C4-2B (cell line): Measurements from ENCODE around the gene CD47.

ENCODE experiments used
- H3K27ac ChIP-seq: fragments of 450-650 bp; 2 replicates; pipeline ENCODE4 v1.5.1; 2017
- ZFX ChIP-seq: fragments of 450-650 bp; IDR thresholded peaks from 2 replicates; pipeline ENCODE4 v1.6.1; 2017
- TF ChIP-seq, protein P1 (sequence below): fragments of 450-650 bp; conservative IDR thresholded peaks from 2 replicates; pipeline ENCODE4 v1.5.1; 2017; ENCODE audit warnings: mild to moderate bottlenecking

Gene CD47

DNA sequence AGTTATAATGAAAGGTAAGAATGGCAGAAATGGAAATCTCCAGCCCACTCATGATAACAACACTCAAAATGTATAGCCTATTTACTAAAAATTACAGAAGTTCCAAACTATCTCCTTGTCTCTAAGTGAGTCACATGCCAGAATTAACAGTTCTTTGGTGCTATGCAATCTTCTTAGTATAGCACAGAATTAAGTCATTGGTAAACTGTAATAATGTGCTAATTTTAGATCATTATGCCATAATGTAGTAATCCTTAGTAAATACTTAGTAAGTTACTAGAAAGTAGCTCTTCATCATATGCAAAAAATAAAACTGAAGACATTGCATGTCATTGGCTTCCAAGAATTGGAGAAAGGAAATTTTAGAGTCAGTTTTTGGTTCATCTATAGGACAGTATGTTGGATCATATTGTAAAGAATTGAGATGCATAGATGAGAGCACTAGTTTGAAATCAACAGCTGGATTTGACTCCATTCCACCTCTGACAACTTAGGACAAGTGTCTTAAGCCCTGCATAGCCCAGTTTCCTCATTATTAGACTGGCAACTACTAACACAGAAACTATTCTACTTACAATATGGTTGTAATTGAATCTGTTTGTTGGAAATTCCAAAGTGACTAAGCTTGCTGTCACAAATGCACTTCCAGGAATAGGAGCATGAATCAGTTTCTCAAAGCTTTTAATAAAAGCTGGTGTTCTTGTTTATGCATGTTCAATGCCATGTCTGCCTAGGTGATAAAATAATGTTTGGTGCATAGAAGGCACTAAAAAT lies 40.1 kb upstream of the CD47 start:
- no peak overlapping the region for H3K27ac ChIP-seq
- TF ChIP-seq ZFX = no peak
- TF ChIP-seq, protein P1, sequence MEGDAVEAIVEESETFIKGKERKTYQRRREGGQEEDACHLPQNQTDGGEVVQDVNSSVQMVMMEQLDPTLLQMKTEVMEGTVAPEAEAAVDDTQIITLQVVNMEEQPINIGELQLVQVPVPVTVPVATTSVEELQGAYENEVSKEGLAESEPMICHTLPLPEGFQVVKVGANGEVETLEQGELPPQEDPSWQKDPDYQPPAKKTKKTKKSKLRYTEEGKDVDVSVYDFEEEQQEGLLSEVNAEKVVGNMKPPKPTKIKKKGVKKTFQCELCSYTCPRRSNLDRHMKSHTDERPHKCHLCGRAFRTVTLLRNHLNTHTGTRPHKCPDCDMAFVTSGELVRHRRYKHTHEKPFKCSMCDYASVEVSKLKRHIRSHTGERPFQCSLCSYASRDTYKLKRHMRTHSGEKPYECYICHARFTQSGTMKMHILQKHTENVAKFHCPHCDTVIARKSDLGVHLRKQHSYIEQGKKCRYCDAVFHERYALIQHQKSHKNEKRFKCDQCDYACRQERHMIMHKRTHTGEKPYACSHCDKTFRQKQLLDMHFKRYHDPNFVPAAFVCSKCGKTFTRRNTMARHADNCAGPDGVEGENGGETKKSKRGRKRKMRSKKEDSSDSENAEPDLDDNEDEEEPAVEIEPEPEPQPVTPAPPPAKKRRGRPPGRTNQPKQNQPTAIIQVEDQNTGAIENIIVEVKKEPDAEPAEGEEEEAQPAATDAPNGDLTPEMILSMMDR = no peak

DNA sequence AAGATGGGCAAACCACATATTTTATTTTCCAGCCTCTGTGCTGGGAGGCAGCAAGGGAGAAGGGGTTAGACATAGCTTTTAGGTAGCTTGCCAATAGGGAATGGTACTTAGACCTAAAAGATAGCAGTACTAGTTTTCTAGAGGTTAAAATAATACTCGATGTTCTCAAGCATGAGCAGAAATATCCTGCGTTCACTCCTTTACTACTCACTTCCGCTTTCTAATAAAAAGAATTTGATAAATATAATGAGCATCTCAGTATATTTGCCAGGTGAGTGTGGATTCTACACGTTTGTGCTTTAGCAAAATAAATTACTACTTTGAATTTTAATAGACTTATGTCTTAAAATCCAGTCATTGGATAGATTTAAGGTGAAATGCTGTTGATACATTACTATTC lies 39.4 kb upstream of the CD47 start:
- TF ChIP-seq ZFX = no peak
- TF ChIP-seq, protein P1 = no peak
- H3K27ac ChIP-seq = no peak overlapping the region

DNA sequence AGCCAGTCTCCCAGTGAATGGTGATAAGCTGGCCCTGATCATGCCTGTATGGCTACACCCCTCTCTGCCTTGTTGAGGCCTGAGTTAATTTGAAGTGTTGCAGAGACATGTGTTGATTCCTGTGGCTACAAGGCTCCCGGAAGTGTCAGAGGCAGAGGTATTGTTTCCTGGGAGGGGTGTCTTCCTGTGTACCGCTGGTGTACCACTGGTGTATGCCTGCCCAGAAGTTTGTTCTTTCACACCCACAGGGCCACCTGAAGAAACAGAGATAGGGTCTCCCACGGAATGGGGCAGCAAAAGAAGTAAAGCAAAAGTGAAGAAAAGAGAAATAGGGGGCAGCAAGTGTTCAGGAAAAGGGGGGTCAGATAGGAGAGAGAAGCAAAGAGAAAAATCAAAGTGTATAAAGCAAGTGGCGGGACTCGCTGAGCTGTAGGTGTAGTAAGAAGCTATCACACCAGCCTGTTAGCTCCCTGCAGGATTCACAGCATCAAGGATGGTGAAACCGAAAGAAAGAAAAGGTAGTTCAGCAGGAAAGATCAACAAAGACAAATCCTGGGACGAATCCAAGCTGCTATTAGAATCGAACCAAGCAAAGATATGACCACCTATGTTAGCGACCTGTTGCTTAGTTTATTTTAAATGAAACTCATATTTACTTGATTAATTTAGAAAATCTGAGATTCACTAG lies 36.6 kb upstream of the CD47 start:
- TF ChIP-seq, protein P1 = no peak
- no peak for TF ChIP-seq ZFX
- H3K27ac ChIP-seq = no peak overlapping the region

DNA sequence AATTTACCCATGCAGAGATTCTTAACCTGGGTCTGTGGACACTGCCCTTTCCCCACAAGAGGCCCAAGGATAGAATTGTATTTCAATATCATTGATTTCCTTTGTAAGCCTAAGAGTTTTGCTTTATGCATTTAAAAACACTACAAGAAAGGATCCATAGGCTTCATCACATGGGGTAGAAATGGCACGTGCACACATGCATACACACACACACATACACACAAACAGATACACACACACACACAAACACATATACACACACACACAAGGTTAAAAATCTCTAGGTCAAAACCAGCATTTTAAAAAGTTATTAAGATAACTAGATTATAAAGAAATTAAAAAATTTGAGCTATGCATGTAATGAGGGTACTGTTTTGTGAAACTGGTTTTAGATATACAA lies 35.5 kb upstream of the CD47 start:
- TF ChIP-seq ZFX = no peak
- TF ChIP-seq, protein P1 = no peak

DNA sequence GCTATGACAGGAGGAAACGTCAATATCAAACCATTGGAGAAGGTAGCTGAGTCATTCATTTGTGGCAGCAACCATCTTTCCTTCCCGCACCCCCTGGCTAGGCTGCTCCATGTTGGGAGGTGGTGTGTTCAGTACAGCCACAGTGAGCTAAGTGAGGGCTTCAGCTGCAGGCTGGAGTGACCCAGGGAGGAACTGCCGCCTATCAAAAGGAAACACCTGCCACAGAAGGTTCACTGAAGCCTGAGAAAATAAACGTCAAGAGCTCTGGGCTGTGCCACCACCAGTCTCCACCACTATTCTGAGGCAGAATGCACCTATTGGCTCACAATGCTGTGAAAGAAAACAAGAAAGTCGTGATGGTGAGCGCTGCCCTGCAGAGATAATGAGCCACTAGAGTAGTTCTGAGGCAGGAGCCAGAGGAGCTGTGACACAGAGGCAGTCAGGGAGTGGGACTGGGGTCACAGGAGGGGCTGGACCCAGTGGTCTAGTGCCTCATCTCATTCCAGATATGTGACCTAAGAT lies 34.8 kb upstream of the CD47 start:
- TF ChIP-seq, protein P1 = no peak
- no peak for TF ChIP-seq ZFX
- H3K27ac ChIP-seq = no peak overlapping the region

More for the DNA sequence above, 35.5 kb upstream of the CD47 start:
- no peak overlapping the region for H3K27ac ChIP-seq

DNA sequence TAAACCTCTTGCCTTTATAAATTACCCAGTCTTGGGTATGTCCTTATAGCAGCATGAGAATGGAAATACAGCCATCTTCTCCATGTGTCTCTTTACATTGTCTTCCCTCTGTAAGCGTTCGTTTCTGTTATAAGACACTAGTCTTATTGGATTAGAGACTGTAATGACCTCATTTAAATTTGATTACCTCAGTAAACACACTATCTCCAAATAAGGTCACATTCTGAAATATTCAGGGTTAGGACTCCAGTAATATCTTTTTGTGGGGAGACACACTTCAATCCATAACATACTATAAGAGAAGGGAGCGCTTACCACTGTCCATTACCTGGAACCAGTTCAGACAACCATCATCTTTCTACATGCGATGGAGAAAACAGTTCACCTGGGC lies 34.3 kb upstream of the CD47 start:
- no peak overlapping the region for H3K27ac ChIP-seq

More for the DNA sequence above, 34.3 kb upstream of the CD47 start:
- no peak for TF ChIP-seq ZFX
- TF ChIP-seq, protein P1 = no peak
